CD4-positive, alpha-beta T cell (primary cell): ENCODE data around the gene ARHGEF28. TPM values are rescaled to one million over a fixed set of nuclear protein-coding genes. Genes with fewer than 3 reads are reported as not detected.

ENCODE experiments used
- ATAC-seq: fragments of 200-7000 bp; cut with Tn5 transposase; one replicate; pipeline ENCODE4 v1.10.0; 2022; ENCODE audit warnings: mild to moderate bottlenecking; ENCODE audit not compliant: poor library complexity
- CTCF ChIA-PET: fragments of 350-600 bp; sonication (Branson Sonifier 250); formaldehyde crosslinking; loops from one replicate; lab custom pipeline; 2021; ENCODE audit warnings: antibody characterized with exemption, inconsistent platforms; lab: Charles Lee
- POLR2A ChIA-PET: fragments of 350-600 bp; sonication (Branson Sonifier 250); formaldehyde crosslinking; loops from one replicate; lab custom pipeline; 2021; ENCODE audit warnings: antibody characterized with exemption, inconsistent platforms; lab: Charles Lee
- DNase-seq, 14 experiments: peaks; one replicate each; pipeline ENCODE4 v3.0.0-alpha.2; 2013 to 2020; ENCODE audit warnings: mixed read lengths in 2 of 14
- H3K27ac ChIP-seq, 2 donors: one replicate each; pipeline versions ENCODE4 v1.5.1 to v1.7.0; 2013; ENCODE audit warnings: low read length in 2 of 2, low read depth in 1 of 2, mild to moderate bottlenecking in 1 of 2
- H3K27me3 ChIP-seq, 2 experiments: 1 replicate in 1 of 2; 2 replicates in 1 of 2; pipeline versions ENCODE4 v1.6.1 to v1.7.0; 2013; ENCODE audit warnings: low read length in 2 of 2, control low read depth in 1 of 2, mild to moderate bottlenecking in 1 of 2, moderate library complexity in 1 of 2; ENCODE audit not compliant: insufficient read depth in 2 of 2, control insufficient read depth in 1 of 2
- H3K36me3 ChIP-seq: one replicate; pipeline ENCODE4 v1.6.1; 2013; ENCODE audit warnings: low read length, control low read depth; ENCODE audit not compliant: insufficient read depth
- H3K4me1 ChIP-seq: one replicate; pipeline ENCODE4 v1.6.1; 2013; ENCODE audit warnings: low read length, control low read depth; ENCODE audit not compliant: insufficient read depth
- H3K4me3 ChIP-seq: one replicate; pipeline ENCODE4 v1.5.1; 2013; ENCODE audit warnings: mild to moderate bottlenecking, low read length, moderate library complexity
- H3K9me3 ChIP-seq, 2 experiments: 1 replicate in 1 of 2; 2 replicates in 1 of 2; pipeline versions ENCODE4 v1.6.1 to v1.7.0; 2013; ENCODE audit warnings: low read length in 2 of 2, mild to moderate bottlenecking in 2 of 2, control low read depth in 1 of 2, moderate library complexity in 1 of 2; ENCODE audit not compliant: control insufficient read depth in 1 of 2, insufficient read depth in 1 of 2
- H3K27ac Mint-ChIP-seq: one replicate; pipeline ENCODE4 v1.8.0; 2020; ENCODE audit warnings: mixed read lengths
- H3K27me3 Mint-ChIP-seq: one replicate; pipeline ENCODE4 v1.8.0; 2021; ENCODE audit warnings: mixed read lengths
- H3K36me3 Mint-ChIP-seq: one replicate; pipeline ENCODE4 v1.8.0; 2021; ENCODE audit warnings: low read depth, mixed read lengths
- H3K4me1 Mint-ChIP-seq: one replicate; pipeline ENCODE4 v1.8.0; 2021; ENCODE audit warnings: low read depth, mixed read lengths
- H3K4me3 Mint-ChIP-seq: one replicate; pipeline ENCODE4 v1.8.0; 2020; ENCODE audit warnings: mild to moderate bottlenecking, mixed read lengths
- H3K9me3 Mint-ChIP-seq: one replicate; pipeline ENCODE4 v1.8.0; 2020; ENCODE audit warnings: mixed read lengths
- intact Hi-C, 2 experiments: fragments of 100-400 bp; cut with DNase I in 1 of 2; cut with micrococcal nuclease in 1 of 2; formaldehyde crosslinking; loops; one replicate each; pipeline versions ENCODE4 v1.15.1 to v1.9.0; 2023 to 2025; cut with DNase I, micrococcal nuclease
- total RNA-seq, 174 experiments: library from RNA in 2 of 174; stranded (reverse) in 2 of 174; gene quantifications; one replicate each; pipeline ENCODE4 v1.2.3 and lab custom pipeline; 2021 to 2026
- TF ChIP-seq, protein P1 (sequence below): fragments of 200-600 bp; IDR thresholded peaks from one replicate; pipeline ENCODE4 v1.8.0; 2022; ENCODE audit warnings: antibody characterized with exemption, mild to moderate bottlenecking

The ARHGEF28 gene
- total RNA-seq, 2 experiments from 2014 or later, result not detected

DNA sequence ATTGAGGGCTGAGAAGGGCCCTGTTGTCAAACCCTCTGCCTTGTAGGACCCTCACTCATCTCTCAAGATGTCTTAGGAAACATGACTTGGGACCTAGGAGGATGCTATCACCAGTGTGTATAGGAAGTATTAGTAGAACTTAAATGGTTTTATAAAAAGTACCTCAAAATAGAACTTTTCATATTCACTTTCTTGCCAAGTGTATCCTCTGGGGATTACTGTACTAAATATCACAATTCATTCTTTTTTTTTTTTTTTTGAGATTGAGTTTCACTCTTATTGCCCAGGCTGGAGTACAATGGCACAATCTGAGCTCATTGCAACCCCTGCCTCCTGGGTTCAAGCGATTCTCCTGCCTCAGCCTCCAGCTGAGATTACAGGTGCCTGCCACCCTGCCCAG is 56.2 kb downstream of the ARHGEF28 start:
- intact Hi-C loops, result no loop called here
- H3K4me1 ChIP-seq, result no peaks in the 10 kb centered on the region
- Mint-ChIP-seq H3K9me3 (no peaks in the 10 kb centered on the region), H3K27ac (no peak overlapping the region), H3K27me3 (no peaks in the 10 kb centered on the region), H3K36me3 (no peaks in the 10 kb centered on the region), H3K4me3 (no peak overlapping the region), H3K4me1 (no peaks in the 10 kb centered on the region)
- DNase-seq (no peak), ATAC-seq (no peak)
- H3K4me3 ChIP-seq, result no peak overlapping the region
- CTCF ChIA-PET, result no interaction called here
- H3K36me3 ChIP-seq, result no peaks in the 10 kb centered on the region
- POLR2A ChIA-PET, result no interaction called here
- no peaks in the 10 kb centered on the region for H3K27me3 ChIP-seq
- no peaks in the 10 kb centered on the region for H3K9me3 ChIP-seq
- TF ChIP-seq, protein P1, sequence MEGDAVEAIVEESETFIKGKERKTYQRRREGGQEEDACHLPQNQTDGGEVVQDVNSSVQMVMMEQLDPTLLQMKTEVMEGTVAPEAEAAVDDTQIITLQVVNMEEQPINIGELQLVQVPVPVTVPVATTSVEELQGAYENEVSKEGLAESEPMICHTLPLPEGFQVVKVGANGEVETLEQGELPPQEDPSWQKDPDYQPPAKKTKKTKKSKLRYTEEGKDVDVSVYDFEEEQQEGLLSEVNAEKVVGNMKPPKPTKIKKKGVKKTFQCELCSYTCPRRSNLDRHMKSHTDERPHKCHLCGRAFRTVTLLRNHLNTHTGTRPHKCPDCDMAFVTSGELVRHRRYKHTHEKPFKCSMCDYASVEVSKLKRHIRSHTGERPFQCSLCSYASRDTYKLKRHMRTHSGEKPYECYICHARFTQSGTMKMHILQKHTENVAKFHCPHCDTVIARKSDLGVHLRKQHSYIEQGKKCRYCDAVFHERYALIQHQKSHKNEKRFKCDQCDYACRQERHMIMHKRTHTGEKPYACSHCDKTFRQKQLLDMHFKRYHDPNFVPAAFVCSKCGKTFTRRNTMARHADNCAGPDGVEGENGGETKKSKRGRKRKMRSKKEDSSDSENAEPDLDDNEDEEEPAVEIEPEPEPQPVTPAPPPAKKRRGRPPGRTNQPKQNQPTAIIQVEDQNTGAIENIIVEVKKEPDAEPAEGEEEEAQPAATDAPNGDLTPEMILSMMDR, result no peak
- no peak overlapping the region for H3K27ac ChIP-seq

DNA sequence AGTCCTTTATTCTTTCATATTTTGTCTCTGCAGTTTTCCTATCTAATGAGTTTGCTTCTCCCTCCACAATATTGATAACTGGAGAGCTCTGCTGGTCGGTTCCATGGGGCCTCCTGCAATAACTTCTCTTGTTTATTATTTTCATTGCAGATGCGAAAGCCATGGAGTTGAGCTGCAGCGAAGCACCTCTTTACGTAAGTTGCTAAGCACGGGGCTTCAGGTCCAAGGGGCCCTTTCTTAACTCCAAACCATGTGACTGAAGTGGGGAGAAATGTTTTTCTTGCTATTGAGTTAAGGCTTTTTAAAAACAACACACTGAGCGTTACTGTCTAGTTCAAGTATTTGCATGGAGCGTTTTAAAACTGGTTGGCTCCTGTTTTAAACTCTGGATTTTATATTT is 58.7 kb downstream of the ARHGEF28 start:
- no peak overlapping the region for H3K27ac Mint-ChIP-seq
- intact Hi-C loops, result no loop called here
- no peaks in the 10 kb centered on the region for H3K36me3 Mint-ChIP-seq
- no peak for DNase-seq
- Histone ChIP-seq H3K27ac (no peak overlapping the region), H3K27me3 (no peaks in the 10 kb centered on the region), H3K36me3 (no peaks in the 10 kb centered on the region), H3K4me3 (no peak overlapping the region), H3K9me3 (no peaks in the 10 kb centered on the region), H3K4me1 (no peaks in the 10 kb centered on the region)
- TF ChIP-seq, protein P1, result no peak
- H3K27me3 Mint-ChIP-seq, result no peaks in the 10 kb centered on the region
- no peak for ATAC-seq
- POLR2A ChIA-PET, result no interaction called here
- CTCF ChIA-PET, result no interaction called here
- H3K4me1 Mint-ChIP-seq, result no peaks in the 10 kb centered on the region
- H3K4me3 Mint-ChIP-seq, result no peak overlapping the region
- no peaks in the 10 kb centered on the region for H3K9me3 Mint-ChIP-seq

DNA sequence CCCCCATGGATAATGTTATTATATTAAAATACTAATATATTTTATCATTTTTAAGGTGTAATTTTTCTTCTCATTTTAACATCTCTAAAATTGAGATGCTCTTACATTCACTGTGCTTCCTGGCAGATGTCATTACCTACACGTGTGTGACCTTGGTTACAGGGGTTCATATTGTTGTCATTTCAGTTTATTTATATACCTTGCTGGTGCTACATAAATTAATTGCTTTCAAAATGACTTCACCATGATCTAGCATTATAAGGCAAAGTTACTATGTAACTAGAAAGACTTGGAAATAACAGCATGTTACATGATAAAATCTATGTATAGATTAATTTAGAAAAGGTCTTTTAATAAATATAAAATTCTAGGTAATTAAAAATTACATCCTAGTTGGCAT is 60.9 kb downstream of the ARHGEF28 start:
- H3K27me3 Mint-ChIP-seq, result peaks cover 6% of the 10 kb centered on the region
- Histone ChIP-seq H3K4me1 (no peaks in the 10 kb centered on the region), H3K36me3 (no peaks in the 10 kb centered on the region), H3K9me3 (no peaks in the 10 kb centered on the region), H3K27me3 (no peaks in the 10 kb centered on the region), H3K4me3 (no peak overlapping the region), H3K27ac (no peak overlapping the region)
- CTCF ChIA-PET, result no interaction called here
- no peaks in the 10 kb centered on the region for H3K9me3 Mint-ChIP-seq
- DNase-seq (no peak), ATAC-seq (no peak)
- H3K36me3 Mint-ChIP-seq, result no peaks in the 10 kb centered on the region
- intact Hi-C loops, result no loop called here
- H3K4me3 Mint-ChIP-seq, result no peak overlapping the region
- no peaks in the 10 kb centered on the region for H3K4me1 Mint-ChIP-seq
- POLR2A ChIA-PET, result no interaction called here
- TF ChIP-seq, protein P1, result no peak
- H3K27ac Mint-ChIP-seq, result no peak overlapping the region
